Measurements from ENCODE around the gene GNG11.
"Not testable (repeated sequence)": the region's sequence is repeated elsewhere in the genome, so short reads cannot be mapped to it uniquely, and the experiment has no call there.

GNG11 gene

GRCh38 chr7:93913197-93913596 lies 8.3 kb upstream of the GNG11 start:
- no peak for DNase-seq

DNA sequence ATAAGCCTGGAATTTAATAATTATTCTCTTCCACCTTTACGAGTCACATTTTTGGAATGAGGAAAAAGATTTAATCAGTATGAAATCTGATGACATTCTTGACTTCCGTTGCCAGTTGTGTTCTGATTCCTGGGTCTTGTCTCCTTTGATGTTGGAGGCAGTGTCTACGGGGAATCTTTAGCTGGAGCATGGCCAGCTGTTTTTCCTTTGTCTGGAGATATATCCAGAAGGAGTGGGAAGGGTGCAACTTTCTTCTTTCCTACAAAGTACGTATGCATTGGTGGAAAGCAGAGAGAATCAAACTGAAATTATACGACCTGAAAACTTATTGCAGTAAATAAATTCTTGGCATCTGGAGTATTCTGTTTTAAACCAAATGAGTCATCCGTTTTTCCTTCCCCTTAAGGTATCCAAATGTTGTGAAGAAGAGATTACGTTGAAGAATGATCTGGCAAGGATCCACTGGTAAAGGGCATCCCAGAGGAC lies 6.9 kb upstream of the GNG11 start:
- no peak for DNase-seq

GRCh38 chr7:93915206-93915842 lies 6.2 kb upstream of the GNG11 start:
- DNase-seq: not testable (repeated sequence)

- DNase-seq: not testable (repeated sequence)
Observed at GRCh38 chr7:93915888-93916287, 5.6 kb upstream of the GNG11 start.

DNA sequence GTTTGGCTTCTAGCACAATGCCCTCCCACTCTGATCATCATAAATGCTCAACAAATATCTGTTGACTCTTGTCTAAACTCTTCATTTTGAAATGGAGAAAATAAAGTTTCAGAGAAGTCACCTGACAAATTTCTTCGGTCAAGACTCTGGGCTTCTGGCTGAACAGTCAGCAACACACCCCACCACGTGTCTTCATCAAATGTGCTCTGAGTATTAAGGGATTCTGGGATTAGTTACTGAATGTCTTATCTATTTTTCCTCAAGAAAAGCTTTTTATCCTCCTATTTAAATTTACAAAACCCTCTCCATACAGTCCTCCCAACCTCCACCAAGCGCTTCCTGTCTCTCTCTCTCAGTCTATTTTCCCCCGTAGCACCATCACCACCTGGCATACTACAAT lies 5.2 kb upstream of the GNG11 start:
- DNase-seq: not testable (repeated sequence)

DNA sequence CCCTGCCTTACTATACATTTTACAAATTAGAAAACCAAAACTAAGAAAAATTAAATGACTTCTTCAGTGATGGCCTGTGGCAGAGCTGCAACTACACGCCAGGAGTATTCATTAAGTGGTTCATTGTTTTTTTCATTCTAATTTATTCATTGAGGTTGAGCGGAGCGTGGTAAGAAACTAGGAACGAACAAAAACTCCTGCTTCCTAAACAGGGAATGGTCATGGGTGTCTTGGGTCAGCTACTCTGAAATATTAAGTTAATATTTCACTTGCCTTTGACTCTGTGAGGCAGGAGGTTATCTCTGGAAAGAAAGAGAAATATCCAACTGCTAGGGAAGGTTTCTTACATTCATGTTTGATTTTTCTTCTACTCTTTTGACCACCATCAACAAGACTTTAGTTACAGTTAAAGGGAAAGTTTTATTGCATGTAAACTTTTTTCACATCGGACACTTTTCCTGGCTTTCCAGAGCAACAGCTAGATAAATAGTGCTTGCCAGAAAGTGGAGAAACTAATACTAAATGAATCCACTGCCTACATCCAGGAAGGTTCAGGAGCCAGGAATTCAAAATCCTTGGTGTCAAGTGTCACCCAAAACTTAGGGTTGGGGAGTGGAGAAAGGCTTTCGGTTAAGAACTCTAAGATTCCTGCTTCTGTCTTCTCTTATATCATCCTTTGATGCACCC lies 896 bp upstream of the GNG11 start:
- no peak for DNase-seq

- DNase-seq: no peak
Observed at GRCh38 chr7:93921186-93921585, 349 bp upstream of the GNG11 start.

DNA sequence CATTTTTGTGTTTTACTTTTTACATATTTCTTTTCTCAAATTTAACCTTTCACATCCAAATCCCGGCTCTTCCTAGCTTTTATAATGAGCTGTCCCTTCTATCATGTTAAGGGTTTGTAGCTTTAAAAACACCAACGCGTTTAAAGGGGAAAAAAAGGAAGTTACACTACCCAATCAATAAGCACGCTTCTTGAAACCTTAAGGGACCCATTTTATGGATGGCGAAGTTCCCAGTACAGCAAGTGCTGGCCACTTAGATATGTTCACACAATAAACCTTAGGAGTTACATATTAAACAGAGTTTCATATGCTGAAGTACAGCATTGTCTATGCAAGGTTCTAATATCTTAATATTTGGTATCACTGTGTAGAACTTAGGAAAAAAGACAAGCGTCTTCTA lies 1.8 kb downstream of the GNG11 start:
- no peak for DNase-seq

GRCh38 chr7:93923942-93924341 lies 2.4 kb downstream of the GNG11 start:
- no peak for DNase-seq

GRCh38 chr7:93926800-93927199 lies 5.3 kb downstream of the GNG11 start:
- DNase-seq: no peak

- DNase-seq: no peak
Observed at GRCh38 chr7:93927585-93927984, 6.0 kb downstream of the GNG11 start.

- no peak for DNase-seq
Observed at GRCh38 chr7:93931655-93932054, 10.1 kb downstream of the GNG11 start.

- DNase-seq: no peak
Observed at GRCh38 chr7:93933156-93933555, 11.6 kb downstream of the GNG11 start.

DNA sequence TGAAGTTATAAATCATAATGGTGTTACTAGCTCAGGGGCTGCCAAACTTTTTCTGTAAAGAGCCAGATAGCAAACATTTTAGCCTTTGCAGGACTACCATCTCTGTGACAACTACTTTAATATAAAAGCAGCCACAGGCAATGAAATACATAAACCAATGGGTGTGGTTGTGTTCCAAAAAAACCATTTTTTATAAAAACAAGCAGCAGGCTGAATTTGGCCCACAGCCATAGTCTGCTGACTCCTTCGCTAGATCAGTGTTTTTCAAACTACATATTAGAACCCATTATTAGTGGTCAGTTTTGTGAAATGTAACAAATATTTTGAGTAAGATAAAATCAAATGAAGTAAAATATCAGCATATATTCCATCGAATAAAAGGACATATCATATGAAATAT lies 13.6 kb downstream of the GNG11 start:
- DNase-seq: no peak

- DNase-seq: no peak
Observed at GRCh38 chr7:93937818-93938217, 16.3 kb downstream of the GNG11 start.

DNA sequence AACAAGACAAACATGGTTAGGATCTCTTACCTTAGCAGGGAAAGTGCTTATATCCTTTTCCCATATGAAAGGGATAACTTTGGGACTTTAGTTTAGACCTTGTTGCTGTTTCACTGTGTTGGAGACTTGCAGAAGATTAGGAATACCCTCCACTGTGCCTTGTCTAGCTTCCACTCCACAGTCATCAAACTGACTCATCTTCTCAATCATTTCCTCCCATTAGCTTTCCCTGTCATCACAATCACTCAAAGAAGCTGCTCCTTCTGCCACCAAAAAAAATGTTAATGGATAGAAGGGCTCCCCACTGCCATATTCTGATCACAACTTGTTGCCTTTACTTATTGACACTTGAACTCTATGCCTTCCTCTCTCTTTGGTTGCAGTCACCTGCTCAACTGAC lies 16.8 kb downstream of the GNG11 start:
- no peak for DNase-seq

DNA sequence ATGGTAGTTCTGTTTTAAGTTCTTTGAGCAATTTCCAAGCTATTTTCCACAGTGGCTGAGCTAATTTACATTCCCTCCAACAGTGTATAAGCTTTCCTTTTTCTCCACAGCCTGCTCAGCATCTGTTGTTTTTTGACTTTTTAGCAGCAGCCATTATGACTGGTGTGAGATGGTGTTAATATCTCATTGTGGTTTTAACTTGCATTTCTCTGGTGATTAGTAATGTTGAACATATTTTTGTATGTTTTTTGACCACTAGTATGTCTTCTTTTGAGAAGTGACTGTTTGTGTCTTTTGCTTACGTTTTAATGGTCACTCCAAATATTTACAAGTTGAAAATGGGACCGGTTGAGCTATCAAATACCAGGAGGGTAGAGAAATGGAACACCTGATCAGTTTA lies 20.4 kb downstream of the GNG11 start:
- no peak for DNase-seq

- DNase-seq: no peak
Observed at GRCh38 chr7:93943816-93944540, 22.4 kb downstream of the GNG11 start.

GRCh38 chr7:93944673-93945072 lies 23.1 kb downstream of the GNG11 start:
- DNase-seq: no peak

- no peak for DNase-seq
Observed at GRCh38 chr7:93945083-93945482, 23.5 kb downstream of the GNG11 start.

- DNase-seq: no peak
Observed at GRCh38 chr7:93945756-93946535, 24.4 kb downstream of the GNG11 start.

DNA sequence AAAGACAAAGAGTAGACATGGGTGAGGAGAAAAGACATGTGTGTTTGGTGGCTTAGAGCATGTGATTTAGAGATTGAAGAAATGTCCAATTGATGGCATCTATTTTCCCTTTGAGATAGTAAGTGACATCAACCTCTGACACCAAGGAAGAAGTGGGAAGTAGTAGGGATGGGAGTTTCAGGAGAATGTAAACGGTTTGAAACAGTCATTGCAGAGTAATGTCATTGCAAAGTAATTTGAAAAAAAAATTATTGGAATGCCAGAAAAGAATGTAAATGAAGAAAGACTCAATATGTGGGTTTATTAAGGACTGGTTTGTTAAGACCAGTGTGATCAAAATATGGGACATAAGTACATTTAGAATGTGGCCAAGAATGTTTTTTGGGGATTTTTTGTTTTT lies 26.6 kb downstream of the GNG11 start:
- no peak for DNase-seq

DNA sequence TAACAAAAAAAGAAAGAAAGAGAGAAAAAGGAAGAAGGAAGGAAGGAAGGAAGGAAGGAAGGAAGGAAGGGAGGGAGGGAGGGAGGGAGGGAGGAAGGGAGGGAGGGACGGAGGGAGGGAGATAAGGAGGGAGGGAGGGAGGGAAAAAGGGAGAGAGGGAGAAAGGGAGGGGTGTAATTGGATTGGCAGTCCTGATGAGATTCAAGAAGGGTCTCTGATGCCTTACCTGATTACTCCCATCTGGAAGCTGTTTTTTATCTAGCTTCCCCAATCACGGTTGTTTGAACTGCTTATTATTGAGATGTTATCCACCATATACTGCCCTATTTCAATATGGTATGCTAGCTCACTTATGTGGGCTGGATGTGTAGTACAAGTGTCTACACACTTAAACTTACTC lies 27.3 kb downstream of the GNG11 start:
- DNase-seq: no peak
